Adrenal gland (tissue), 5 donors: ENCODE data around the gene LRRC1.

Experiments used
- CTCF ChIP-seq, 6 experiments: fragments of 450-650 bp in 4 of 6; fragments of 200-600 bp in 2 of 6; sonication (generic) in 1 of 6; IDR thresholded peaks; 1 replicate in 5 of 6; 2 replicates in 1 of 6; pipeline versions ENCODE4 v1.5.1 to v1.8.0; 2016 to 2021; ENCODE audit warnings: antibody characterized with exemption in 6 of 6, mild to moderate bottlenecking in 2 of 6, moderate library complexity in 1 of 6
- POLR2A ChIP-seq, 2 donors: fragments of 450-650 bp; IDR thresholded peaks; one replicate each; pipeline ENCODE4 v1.6.1; 2017; ENCODE audit warnings: antibody characterized with exemption in 2 of 2, mild to moderate bottlenecking in 2 of 2, moderate library complexity in 1 of 2
- donor health status: DM: no; HTN: no; CAD: no.

DNA sequence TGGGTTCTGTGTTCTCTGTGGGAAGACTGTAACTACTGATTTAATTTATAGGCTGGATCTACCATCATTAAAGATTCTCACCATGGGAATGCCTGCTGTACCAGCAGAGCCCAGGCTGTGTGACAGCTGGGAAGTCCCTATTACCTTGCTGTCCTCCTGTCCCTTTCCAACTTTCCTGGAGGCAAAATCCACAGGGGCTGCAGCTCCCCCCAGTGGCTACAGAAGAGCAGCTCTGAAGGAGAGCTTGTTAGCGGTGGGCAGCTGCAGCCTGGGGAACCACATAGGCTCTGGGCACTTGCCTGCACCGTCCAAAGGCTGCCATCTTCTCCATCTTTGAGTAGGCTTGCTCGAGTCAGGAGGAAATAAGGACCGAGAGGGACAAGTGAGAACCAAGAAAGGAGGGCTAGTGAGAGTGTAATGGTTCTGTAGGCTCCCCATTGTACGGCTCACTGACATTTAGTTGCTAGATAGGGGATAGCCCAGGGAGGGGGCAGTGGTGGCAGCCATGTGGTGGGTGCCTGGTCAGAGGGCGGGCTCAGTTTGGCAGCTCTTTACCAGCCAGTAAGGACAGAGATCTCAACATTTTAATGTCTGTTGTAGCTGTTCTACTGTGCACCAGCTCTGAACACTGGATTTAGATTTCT is 161.4 kb downstream of the LRRC1 start:
- TF ChIP-seq CTCF (IDR thresholded peaks at IDR 0.05) (peak; percentile 32 to 77 (median 55)), POLR2A (IDR thresholded peaks at IDR 0.05) (no peak)
